Ishikawa (cell line): ENCODE results near the gene PLEKHA6.

Source experiments
- CEBPB ChIP-seq: IDR thresholded peaks from 2 replicates; pipeline ENCODE4 v1.6.1; 2012
- CREB1 ChIP-seq: IDR thresholded peaks from 2 replicates; pipeline ENCODE4 v1.6.1; 2012; ENCODE audit warnings: low read depth
- EGR1 ChIP-seq: IDR thresholded peaks from 2 replicates; pipeline ENCODE4 v1.6.1; 2012
- EP300 ChIP-seq: IDR thresholded peaks from 2 replicates; pipeline ENCODE4 v1.6.1; 2012; ENCODE audit warnings: borderline replicate concordance
- FOXM1 ChIP-seq: IDR thresholded peaks from 2 replicates; pipeline ENCODE4 v1.6.1; 2012; ENCODE audit warnings: low read depth, borderline replicate concordance
- NFIC ChIP-seq: IDR thresholded peaks from 2 replicates; pipeline ENCODE4 v1.6.1; 2012
- RAD21 ChIP-seq: IDR thresholded peaks from 2 replicates; pipeline ENCODE4 v1.6.1; 2012; ENCODE audit warnings: low read depth
- TAF1 ChIP-seq: IDR thresholded peaks from 2 replicates; pipeline ENCODE4 v1.6.1; 2012; ENCODE audit warnings: low read depth, mild to moderate bottlenecking
- TCF12 ChIP-seq: IDR thresholded peaks from 2 replicates; pipeline ENCODE4 v1.6.1; 2012; ENCODE audit warnings: low read depth
- TEAD4 ChIP-seq: IDR thresholded peaks from 2 replicates; pipeline ENCODE4 v1.6.1; 2012
- YY1 ChIP-seq: IDR thresholded peaks from 2 replicates; pipeline ENCODE4 v1.6.1; 2012; ENCODE audit warnings: low read depth
- ZBTB7A ChIP-seq: IDR thresholded peaks from 2 replicates; pipeline ENCODE4 v1.6.1; 2012; ENCODE audit warnings: low read depth
- TF ChIP-seq, protein P1 (sequence below): IDR thresholded peaks from 2 replicates; pipeline ENCODE4 v1.6.1; 2012
- TF ChIP-seq, protein P2 (sequence below): IDR thresholded peaks from 2 replicates; pipeline ENCODE4 v1.6.1; 2012; ENCODE audit warnings: low read depth, mild to moderate bottlenecking
- TF ChIP-seq, protein P3 (sequence below): IDR thresholded peaks from 2 replicates; pipeline ENCODE4 v1.6.1; 2012

Gene PLEKHA6

DNA sequence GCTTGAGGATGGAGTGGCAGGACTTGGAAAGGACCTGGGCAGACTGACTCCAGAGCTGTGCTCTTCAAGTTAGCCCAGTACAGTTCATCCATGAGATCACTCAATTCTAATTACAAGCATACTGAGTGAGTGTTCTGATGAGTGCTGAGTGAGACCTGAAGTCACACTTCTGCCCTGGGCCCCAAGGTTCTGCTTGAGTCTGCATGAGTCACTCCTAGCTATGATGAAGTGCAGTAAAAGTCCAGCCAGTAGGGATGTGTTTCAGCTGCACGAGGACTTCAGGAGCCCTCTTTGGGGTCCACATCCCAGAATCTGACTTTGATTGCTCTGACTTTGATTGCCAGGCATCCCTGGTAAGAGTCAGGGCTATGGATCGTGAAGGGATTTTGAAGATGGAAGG lies 35.8 kb downstream of the PLEKHA6 start:
- TF ChIP-seq YY1 (no peak), NFIC (no peak), TAF1 (no peak), RAD21 (no peak), EGR1 (no peak), CREB1 (no peak), TEAD4 (no peak), EP300 (no peak), ZBTB7A (no peak), CEBPB (no peak), TCF12 (no peak)
- TF ChIP-seq, protein P1, sequence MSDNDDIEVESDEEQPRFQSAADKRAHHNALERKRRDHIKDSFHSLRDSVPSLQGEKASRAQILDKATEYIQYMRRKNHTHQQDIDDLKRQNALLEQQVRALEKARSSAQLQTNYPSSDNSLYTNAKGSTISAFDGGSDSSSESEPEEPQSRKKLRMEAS: no peak
- TF ChIP-seq, protein P2, sequence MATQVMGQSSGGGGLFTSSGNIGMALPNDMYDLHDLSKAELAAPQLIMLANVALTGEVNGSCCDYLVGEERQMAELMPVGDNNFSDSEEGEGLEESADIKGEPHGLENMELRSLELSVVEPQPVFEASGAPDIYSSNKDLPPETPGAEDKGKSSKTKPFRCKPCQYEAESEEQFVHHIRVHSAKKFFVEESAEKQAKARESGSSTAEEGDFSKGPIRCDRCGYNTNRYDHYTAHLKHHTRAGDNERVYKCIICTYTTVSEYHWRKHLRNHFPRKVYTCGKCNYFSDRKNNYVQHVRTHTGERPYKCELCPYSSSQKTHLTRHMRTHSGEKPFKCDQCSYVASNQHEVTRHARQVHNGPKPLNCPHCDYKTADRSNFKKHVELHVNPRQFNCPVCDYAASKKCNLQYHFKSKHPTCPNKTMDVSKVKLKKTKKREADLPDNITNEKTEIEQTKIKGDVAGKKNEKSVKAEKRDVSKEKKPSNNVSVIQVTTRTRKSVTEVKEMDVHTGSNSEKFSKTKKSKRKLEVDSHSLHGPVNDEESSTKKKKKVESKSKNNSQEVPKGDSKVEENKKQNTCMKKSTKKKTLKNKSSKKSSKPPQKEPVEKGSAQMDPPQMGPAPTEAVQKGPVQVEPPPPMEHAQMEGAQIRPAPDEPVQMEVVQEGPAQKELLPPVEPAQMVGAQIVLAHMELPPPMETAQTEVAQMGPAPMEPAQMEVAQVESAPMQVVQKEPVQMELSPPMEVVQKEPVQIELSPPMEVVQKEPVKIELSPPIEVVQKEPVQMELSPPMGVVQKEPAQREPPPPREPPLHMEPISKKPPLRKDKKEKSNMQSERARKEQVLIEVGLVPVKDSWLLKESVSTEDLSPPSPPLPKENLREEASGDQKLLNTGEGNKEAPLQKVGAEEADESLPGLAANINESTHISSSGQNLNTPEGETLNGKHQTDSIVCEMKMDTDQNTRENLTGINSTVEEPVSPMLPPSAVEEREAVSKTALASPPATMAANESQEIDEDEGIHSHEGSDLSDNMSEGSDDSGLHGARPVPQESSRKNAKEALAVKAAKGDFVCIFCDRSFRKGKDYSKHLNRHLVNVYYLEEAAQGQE: no peak

DNA sequence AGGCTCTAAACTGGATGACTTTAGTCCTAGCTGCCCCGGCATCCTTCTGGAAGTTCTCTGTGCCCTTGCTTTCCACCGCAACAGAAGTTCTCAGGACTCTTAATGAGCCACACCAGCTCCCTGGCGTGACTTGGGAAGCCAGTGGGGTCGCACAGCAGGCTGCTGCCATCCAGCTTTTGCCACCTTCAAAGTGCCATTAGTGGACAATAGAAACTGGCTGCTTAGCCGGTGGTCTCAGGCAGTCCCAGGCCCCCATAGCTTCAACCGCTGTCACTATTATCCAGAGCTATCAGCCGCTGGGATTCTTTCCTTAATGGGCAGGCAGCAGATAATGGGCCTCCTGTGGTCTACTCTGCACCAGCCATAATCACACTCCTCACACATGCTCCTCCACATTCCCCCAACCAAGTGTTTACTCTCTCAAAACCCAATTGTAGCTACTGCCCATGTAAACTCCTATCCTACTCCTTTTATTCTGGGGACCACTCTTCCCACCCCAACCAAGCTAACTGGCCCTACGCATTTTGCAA lies 37.3 kb downstream of the PLEKHA6 start:
- TF ChIP-seq, protein P2: no peak
- TF ChIP-seq FOXM1: no peak
- TF ChIP-seq ZBTB7A: no peak
- TF ChIP-seq RAD21: no peak
- TF ChIP-seq, protein P1: no peak
- TF ChIP-seq TCF12: no peak
- TF ChIP-seq, protein P3, sequence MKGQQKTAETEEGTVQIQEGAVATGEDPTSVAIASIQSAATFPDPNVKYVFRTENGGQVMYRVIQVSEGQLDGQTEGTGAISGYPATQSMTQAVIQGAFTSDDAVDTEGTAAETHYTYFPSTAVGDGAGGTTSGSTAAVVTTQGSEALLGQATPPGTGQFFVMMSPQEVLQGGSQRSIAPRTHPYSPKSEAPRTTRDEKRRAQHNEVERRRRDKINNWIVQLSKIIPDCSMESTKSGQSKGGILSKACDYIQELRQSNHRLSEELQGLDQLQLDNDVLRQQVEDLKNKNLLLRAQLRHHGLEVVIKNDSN: no peak
- TF ChIP-seq NFIC: no peak
- no peak for TF ChIP-seq YY1
- TF ChIP-seq TAF1: no peak
- no peak for TF ChIP-seq CREB1

DNA sequence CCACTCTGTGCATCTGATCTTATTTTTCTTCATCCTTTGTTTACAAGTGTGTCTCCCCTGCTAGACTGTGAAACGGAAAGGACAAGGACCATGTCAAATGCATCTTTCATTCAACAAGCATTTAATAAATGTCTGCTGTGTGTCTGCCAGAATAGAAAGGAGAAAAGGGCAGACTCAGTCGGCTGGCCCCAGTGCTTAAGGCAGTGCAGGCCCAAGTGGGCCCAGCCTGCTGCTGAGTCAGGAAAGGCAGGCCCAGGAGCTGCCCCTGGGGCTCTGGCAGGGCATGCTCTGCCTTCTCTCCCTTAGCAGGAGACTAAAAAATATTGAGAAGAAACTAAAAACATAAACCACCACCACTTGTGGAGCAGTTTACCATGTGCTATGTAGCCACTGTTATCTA lies 38.1 kb downstream of the PLEKHA6 start:
- TF ChIP-seq, protein P1: no peak
- no peak for TF ChIP-seq RAD21
- no peak for TF ChIP-seq TCF12
- no peak for TF ChIP-seq EGR1
- TF ChIP-seq, protein P3: no peak
- no peak for TF ChIP-seq FOXM1

DNA sequence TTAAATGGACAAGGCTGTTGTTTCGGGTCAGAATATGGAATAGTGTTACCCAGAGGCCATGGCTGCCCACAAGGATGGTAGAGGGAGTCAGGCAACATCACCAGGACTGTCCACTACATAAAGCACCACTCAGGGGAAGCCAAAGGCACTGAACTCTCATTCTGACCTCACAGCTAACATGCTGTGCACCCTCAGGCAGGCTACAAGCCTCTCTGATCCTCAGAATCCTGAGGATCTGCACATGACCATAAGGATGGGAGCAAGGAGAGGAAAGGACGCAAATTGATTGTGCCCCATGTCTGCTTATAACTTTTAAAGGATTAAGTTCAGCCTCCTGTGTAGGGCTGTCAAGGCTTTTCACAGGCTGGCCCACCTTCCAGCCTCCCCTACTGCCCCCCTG lies 38.7 kb downstream of the PLEKHA6 start:
- TF ChIP-seq RAD21 (no peak), TCF12 (no peak), YY1 (no peak), TEAD4 (no peak), EGR1 (no peak), TAF1 (no peak), CREB1 (no peak), CEBPB (no peak), FOXM1 (no peak), ZBTB7A (no peak), EP300 (no peak), NFIC (no peak)
- TF ChIP-seq, protein P2: no peak
- TF ChIP-seq, protein P3: no peak
- TF ChIP-seq, protein P1: no peak
